Loucy (cell line): Measurements from ENCODE around the gene ARHGAP15.

Source experiments
- H2AFZ ChIP-seq: fragments of 200-600 bp; sonication (generic); 2 replicates; pipeline ENCODE4 v1.6.0; 2016; ENCODE audit warnings: antibody characterized with exemption, mild to moderate bottlenecking, low read length, moderate library complexity
- H3F3A ChIP-seq: fragments of 200-600 bp; 2 replicates; pipeline ENCODE4 v1.6.0; 2016; ENCODE audit warnings: antibody characterized with exemption, low read depth, mild to moderate bottlenecking
- H3K27me3 ChIP-seq: fragments of 200-600 bp; sonication (generic); 2 replicates; pipeline ENCODE4 v1.6.1; 2014; ENCODE audit warnings: low read length, mild to moderate bottlenecking; ENCODE audit not compliant: insufficient read depth, poor library complexity, severe bottlenecking
- H3K36me3 ChIP-seq: fragments of 200-600 bp; sonication (generic); 2 replicates; pipeline ENCODE4 v1.6.1; 2016; ENCODE audit warnings: low read length; ENCODE audit not compliant: insufficient read depth
- H3K4me1 ChIP-seq: fragments of 200-600 bp; sonication (generic); 2 replicates; pipeline ENCODE4 v1.5.1; 2014; ENCODE audit warnings: low read length, mild to moderate bottlenecking; ENCODE audit not compliant: insufficient read depth, poor library complexity, severe bottlenecking
- H3K4me2 ChIP-seq: fragments of 200-600 bp; sonication (generic); 2 replicates; pipeline ENCODE4 v1.6.0; 2014; ENCODE audit warnings: antibody characterized with exemption, low read length, low read depth, mild to moderate bottlenecking; ENCODE audit not compliant: poor library complexity, severe bottlenecking
- H3K4me3 ChIP-seq: fragments of 200-600 bp; sonication (generic); 2 replicates; pipeline ENCODE4 v1.5.1; 2014; ENCODE audit warnings: low read length, mild to moderate bottlenecking, mixed read lengths; ENCODE audit not compliant: poor library complexity, severe bottlenecking
- H3K79me2 ChIP-seq: fragments of 200-600 bp; sonication (generic); 2 replicates; pipeline ENCODE4 v1.6.1; 2014; ENCODE audit warnings: low read length; ENCODE audit not compliant: insufficient read depth
- H3K9ac ChIP-seq: fragments of 200-600 bp; sonication (generic); 2 replicates; pipeline ENCODE4 v1.6.0; 2014; ENCODE audit warnings: mild to moderate bottlenecking, low read depth, low read length, moderate library complexity; ENCODE audit not compliant: poor library complexity, severe bottlenecking
- H3K9me2 ChIP-seq: fragments of 200-600 bp; sonication (generic); replicated peaks from 2 replicates; pipeline ENCODE4 v1.6.1; 2016; ENCODE audit warnings: low read depth, low read length, mixed read lengths
- H3K9me3 ChIP-seq: fragments of 200-600 bp; sonication (generic); 2 replicates; pipeline ENCODE4 v1.6.1; 2014; ENCODE audit warnings: mild to moderate bottlenecking, antibody characterized with exemption, low read length, low read depth; ENCODE audit not compliant: insufficient read depth
- H4K20me1 ChIP-seq: fragments of 200-600 bp; sonication (generic); 2 replicates; pipeline ENCODE4 v1.6.0; 2014; ENCODE audit warnings: antibody characterized with exemption, low read length, mild to moderate bottlenecking; ENCODE audit not compliant: insufficient read depth, poor library complexity, severe bottlenecking
- EZH2phosphoT487 ChIP-seq: fragments of 200-600 bp; IDR thresholded peaks from 2 replicates; pipeline ENCODE4 v1.6.1; 2018; ENCODE audit warnings: antibody characterized with exemption, mild to moderate bottlenecking, moderate library complexity, borderline replicate concordance
- TF ChIP-seq, protein P1 (sequence below): fragments of 200-600 bp; sonication (generic); conservative IDR thresholded peaks from 2 replicates; pipeline ENCODE4 v1.5.1; 2014; ENCODE audit warnings: mild to moderate bottlenecking, antibody characterized with exemption, low read length

ARHGAP15 gene

DNA sequence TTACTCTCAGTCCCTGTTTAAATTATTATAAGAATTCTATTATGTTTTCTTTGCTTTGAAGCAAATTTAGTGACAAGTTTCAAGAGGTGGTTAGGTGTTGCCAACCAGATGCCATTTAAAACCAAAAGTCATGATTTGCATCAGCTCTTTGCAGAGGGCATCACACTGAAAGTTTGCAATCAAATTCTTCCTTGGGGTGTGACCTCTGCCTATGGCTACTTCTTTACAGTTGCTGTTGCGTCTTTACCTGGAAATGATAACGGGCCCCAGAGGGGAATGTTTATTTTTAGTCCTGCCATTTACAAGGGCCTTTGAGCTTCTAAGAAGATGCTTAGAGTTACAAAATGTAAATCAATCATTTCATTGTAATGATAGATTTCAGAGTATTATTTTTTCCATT lies 561.0 kb downstream of the ARHGAP15 start:
- Histone ChIP-seq H3K4me3 (no peak overlapping the region), H3K27me3 (no peaks in the 10 kb centered on the region), H3K9ac (no peak overlapping the region), H3K9me3 (no peaks in the 10 kb centered on the region), H4K20me1 (no peaks in the 10 kb centered on the region), H3K9me2 (no peaks in the 10 kb centered on the region), H3K79me2 (no peaks in the 10 kb centered on the region), H2AFZ (no peak overlapping the region), H3K4me1 (peaks cover 5% of the 10 kb centered on the region), H3F3A (no peaks in the 10 kb centered on the region), H3K4me2 (no peak overlapping the region), H3K36me3 (no peaks in the 10 kb centered on the region; the same call in 1 of the 2 replicates)
- TF ChIP-seq EZH2phosphoT487, result no peak
- TF ChIP-seq, protein P1, sequence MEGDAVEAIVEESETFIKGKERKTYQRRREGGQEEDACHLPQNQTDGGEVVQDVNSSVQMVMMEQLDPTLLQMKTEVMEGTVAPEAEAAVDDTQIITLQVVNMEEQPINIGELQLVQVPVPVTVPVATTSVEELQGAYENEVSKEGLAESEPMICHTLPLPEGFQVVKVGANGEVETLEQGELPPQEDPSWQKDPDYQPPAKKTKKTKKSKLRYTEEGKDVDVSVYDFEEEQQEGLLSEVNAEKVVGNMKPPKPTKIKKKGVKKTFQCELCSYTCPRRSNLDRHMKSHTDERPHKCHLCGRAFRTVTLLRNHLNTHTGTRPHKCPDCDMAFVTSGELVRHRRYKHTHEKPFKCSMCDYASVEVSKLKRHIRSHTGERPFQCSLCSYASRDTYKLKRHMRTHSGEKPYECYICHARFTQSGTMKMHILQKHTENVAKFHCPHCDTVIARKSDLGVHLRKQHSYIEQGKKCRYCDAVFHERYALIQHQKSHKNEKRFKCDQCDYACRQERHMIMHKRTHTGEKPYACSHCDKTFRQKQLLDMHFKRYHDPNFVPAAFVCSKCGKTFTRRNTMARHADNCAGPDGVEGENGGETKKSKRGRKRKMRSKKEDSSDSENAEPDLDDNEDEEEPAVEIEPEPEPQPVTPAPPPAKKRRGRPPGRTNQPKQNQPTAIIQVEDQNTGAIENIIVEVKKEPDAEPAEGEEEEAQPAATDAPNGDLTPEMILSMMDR, result no peak

DNA sequence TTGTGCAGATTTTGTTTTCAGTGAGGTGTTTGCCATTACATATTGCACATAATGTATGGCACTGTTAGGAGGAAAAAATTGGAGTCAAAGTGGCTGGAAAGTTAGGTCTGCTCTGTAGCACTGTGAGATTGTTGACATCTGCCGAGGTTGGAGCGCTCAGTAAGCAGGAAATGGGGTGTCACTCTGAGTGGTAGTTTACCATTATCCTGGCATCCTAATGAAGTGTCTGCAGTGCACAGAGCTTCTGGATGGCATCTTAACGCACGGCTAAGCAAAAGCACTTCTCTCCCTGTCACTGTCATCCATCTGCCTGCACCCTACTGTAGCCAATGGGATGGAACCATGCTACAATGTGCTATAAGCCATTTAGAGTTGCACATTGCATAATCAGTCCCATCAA lies 561.9 kb downstream of the ARHGAP15 start:
- no peaks in the 10 kb centered on the region for H4K20me1 ChIP-seq
- H3K79me2 ChIP-seq, result no peaks in the 10 kb centered on the region
- H3K4me2 ChIP-seq, result no peak overlapping the region
- no peak for TF ChIP-seq EZH2phosphoT487
- TF ChIP-seq, protein P1, result no peak
- H3K4me1 ChIP-seq, result peaks cover 5% of the 10 kb centered on the region
- H3F3A ChIP-seq, result no peaks in the 10 kb centered on the region
- H3K9me3 ChIP-seq, result no peaks in the 10 kb centered on the region
- no peak overlapping the region for H2AFZ ChIP-seq
- no peaks in the 10 kb centered on the region; the same call in 1 of the 2 replicates for H3K36me3 ChIP-seq
- H3K4me3 ChIP-seq, result no peak overlapping the region
- H3K9ac ChIP-seq, result no peak overlapping the region
- H3K9me2 ChIP-seq, result no peaks in the 10 kb centered on the region
- H3K27me3 ChIP-seq, result no peaks in the 10 kb centered on the region

DNA sequence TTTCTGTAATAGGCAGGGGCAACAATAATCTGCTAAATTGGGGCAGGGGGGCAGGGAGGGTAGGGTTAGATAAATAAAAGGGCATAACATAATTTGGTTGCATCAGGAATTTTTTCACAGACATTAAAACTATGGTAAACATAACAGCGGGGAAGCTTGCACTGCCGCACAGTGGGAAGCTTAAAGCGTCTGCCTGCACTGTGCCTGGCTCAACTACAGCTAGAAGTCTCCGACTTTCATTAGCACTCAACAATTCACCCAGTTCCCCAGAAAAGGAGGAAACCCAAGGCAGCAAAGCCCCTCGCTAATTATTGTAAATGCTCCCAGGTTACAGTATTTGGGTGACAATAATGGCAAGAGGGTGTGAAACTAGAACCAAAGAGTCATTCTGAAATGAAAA lies 562.9 kb downstream of the ARHGAP15 start:
- Histone ChIP-seq H3F3A (no peaks in the 10 kb centered on the region), H4K20me1 (no peaks in the 10 kb centered on the region), H3K79me2 (no peaks in the 10 kb centered on the region), H2AFZ (no peak overlapping the region), H3K9me3 (no peaks in the 10 kb centered on the region), H3K36me3 (no peaks in the 10 kb centered on the region; the same call in 1 of the 2 replicates), H3K9ac (no peak overlapping the region), H3K9me2 (no peaks in the 10 kb centered on the region), H3K4me1 (peaks cover 5% of the 10 kb centered on the region), H3K27me3 (no peaks in the 10 kb centered on the region), H3K4me3 (no peak overlapping the region), H3K4me2 (no peak overlapping the region)
- TF ChIP-seq EZH2phosphoT487, result no peak
- TF ChIP-seq, protein P1, result no peak
